Stimulated activated CD8-positive, alpha-beta memory T cell treated with anti-CD3 and anti-CD28 coated beads, Interleukin-15, amount 100 ng/mL, for 1 hour (primary cell): ENCODE data around the gene PTTG1IP.
"Not testable (repeated sequence)": the region's sequence is repeated elsewhere in the genome, so short reads cannot be mapped to it uniquely, and the experiment has no call there.

Source experiments
- DNase-seq: peaks from one replicate; pipeline ENCODE4 v3.0.0-alpha.2; 2020; ENCODE audit warnings: low read depth

Gene PTTG1IP, protein sequence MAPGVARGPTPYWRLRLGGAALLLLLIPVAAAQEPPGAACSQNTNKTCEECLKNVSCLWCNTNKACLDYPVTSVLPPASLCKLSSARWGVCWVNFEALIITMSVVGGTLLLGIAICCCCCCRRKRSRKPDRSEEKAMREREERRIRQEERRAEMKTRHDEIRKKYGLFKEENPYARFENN

GRCh38 chr21:44873356-44874239 is at the start of gene PTTG1IP:
PTTG1IP (minus strand) TSS chr21:44873690; CDS start chr21:44873616, 74 bp downstream.
- DNase-seq, result peak; percentile 97

GRCh38 chr21:44921928-44922327 is 48.4 kb upstream of the PTTG1IP start:
- DNase-seq, result no peak

DNA sequence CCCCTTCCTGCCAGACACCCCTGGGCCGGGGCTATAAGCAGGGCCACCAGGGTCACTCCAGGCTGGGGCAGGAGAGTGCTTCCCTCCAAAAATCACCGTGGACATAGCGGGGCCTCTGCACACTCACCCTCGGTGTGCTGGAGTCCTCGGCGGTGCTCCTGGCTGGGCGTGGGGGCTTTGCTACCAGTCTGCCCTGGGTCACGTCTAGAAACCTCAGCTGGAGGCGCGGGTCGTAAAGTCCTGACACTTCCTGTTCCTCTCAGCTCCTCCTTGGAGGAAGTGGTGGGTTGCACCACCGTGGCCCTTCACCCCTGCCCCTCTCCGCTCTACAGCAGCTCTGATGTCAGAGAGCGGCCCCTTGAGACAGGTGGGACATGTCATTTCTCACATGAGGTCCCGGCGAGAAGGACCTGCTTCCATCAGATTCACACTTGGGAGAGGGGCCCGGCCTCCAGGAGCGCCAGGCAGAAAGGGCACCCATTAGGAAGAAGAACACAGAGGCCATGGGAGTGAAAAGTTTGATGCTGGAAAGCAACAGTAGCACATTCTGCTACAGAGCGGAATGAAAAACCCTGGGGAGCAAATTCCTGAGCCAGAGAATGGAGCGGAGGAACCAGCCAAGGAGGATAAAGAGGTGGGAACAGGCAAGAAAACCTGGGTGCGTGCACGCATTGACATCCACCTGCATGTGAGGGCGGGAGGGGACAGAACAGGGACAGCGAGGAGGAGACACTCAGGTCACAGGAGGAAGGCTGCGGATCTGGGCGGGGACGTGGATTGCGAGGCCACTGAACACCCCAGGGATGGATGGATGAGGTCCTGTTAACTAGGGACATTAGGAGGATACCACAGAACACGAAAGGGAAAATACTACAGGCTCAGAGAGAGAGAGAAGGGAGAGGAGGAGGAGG is 47.5 kb upstream of the PTTG1IP start, which contains the start of gene ITGB2:
Gene ITGB2, minus strand, starts transcription at position 206 of the 911 bp plus-strand sequence. CDS start 10,117 bp downstream, outside the sequence.
- no peak for DNase-seq

DNA sequence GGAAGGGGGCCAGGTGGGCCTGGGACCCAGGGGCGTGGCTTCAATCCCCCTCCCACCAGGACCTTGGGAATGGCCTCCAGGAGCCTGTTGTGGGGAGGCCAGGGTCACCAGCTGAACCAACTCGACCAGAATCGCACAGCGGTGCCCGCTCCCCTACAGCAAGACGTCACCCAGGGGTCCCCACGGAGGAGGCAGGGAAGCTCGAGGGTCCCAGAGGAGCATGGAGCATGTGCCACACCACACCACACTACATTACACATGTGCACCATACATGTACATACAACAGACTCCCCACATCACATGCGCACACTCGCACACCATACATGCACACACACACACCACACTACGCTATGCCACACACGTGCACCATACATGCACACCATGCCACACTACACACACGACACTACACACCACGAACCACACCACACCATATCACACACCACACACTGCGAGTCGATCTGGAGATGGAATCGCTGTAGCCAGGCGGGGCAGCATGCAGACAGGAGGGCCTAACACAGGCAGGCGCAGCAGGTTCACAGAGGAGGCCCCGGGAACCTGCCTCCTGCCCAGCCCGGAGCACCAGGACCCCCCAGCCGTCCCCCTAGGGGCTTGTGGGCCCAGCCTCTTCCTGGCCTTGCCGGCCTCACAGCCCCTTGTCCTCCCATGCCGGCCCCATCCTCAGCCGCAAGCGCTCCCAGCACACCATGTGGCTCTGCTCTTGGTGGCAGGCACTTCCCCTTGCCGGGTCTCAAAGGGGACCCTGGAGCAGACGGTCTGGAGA is 46.6 kb upstream of the PTTG1IP start:
- DNase-seq, result no peak

GRCh38 chr21:44919111-44919912 is 45.8 kb upstream of the PTTG1IP start:
- no peak for DNase-seq

DNA sequence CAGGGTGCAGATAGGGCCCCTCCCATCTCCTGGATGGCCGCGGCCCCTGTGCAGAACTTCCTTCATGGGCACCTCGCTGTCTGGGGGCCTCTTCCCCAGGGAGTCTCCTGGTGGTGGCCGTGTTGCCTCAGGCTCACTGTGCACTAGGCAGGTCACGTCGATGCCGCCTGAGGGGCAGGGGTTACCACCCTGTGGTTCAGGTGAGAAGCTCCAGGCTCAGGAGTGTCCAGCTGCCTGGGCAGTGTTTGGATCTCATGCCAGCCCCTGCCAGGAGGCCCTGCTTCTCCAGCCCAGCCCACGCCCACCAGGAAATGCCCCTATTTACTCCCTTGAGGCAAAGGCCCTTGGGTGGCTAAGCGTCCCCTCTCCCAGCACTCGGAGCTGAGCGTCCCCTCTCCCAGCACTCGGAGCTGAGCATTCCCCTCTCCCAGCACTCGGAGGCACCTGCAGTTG is 45.1 kb upstream of the PTTG1IP start:
- no peak for DNase-seq

DNA sequence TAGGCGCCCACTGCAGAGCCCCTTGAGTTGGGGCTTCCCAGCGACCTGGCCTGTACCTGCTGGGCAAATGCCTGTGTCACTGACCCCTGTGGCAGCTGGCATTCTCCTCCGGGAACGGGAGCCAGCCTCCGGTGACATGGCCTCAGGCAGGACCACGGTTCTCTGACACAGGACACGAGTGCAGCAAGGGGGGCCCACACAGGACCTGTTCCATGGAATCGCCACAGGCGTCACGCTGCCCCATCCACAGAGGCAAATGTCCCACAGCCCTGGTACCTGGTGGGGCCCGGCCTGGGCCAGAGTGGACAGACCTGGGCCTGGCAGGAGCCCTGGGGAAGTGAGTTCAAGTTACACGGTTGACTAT is 44.6 kb upstream of the PTTG1IP start:
- no peak for DNase-seq

DNA sequence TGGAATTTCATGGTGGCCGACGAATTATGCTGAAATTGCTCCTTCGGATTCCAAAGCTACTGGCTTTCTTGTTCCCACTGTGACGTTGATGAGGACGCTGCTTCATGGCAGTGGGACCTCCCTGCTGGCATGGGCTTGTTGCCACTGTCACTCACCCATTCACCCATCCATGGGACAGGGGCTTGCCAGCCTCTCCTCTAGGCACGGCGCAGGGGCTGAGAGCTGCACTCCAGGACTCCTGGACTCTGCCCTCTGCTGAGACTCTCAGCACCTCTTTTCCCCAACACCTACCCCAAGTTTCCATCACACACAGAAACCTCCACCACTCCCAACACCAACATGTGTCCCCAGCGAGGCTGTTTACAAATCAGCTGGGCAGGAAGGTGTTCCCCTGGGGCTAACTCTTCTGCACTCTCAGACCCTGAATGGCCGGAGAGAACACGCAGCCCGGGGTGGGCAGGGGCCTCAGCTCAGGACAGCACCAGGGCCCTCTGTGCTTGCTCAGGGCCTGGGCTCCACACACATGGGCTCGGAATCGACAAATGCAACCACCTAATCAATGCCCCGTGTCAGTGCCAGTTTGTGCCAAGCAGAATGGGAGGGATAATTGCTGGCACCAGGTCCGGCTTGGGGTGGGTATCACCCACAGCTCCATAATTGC is 44.1 kb upstream of the PTTG1IP start:
- DNase-seq, result no peak

GRCh38 chr21:44916965-44917364 is 43.5 kb upstream of the PTTG1IP start:
- no peak for DNase-seq

GRCh38 chr21:44914176-44914874 is 40.8 kb upstream of the PTTG1IP start:
- DNase-seq, result no peak

GRCh38 chr21:44913425-44914175 is 40.1 kb upstream of the PTTG1IP start:
- DNase-seq, result no peak

GRCh38 chr21:44912506-44913412 is 39.3 kb upstream of the PTTG1IP start:
- DNase-seq, result not testable (repeated sequence)

- DNase-seq, result no peak
These were observed 38.6 kb upstream of the PTTG1IP start for GRCh38 chr21:44912158-44912473.

DNA sequence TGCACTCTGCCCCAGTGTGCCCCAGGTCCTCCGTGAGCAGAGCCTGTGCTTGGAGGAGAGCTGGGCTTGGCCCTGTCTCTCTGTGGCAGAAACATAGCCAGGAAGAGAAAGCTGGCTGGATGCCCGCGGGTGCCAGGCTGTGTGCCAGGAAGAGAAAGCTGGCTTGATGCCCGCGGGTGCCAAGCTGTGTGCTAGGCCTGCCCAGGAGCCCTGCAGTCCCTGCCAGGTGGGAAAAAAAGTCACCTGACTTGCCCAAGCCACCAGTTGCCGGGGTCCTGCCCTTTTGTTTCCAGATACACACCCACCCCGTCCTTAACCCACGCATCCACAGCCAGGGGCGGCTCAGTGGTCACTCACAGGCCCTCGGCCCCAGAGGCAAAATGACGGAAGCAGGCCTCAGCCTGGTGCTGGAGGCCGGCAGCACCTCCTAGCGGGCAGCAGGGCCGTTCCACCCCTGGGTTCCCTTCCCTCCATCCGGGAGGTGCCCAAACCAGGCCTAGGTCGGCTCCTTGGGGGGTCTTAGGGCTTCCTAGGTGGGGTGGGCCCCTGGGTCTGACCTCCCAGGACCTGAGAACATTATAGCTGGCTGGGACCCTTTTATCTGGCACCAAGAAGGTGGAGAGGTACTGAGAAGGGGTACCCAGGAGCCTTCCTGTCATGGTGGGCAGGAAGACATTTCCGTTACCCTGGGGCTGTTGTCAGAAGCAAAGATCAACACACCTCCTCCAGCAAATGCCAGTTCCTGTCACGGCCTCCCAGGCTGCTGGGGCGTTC is 38.1 kb upstream of the PTTG1IP start:
- DNase-seq, result no peak

GRCh38 chr21:44911068-44911383 is 37.5 kb upstream of the PTTG1IP start:
- no peak for DNase-seq

GRCh38 chr21:44910229-44911067 is 37.0 kb upstream of the PTTG1IP start:
- DNase-seq, result no peak
